PC-9 (cell line): ENCODE measurements around the gene ADGRF1.

Experiments used
- CTCF ChIP-seq: fragments of 200-600 bp; sonication (generic); conservative IDR thresholded peaks from 2 replicates; pipeline ENCODE4 v1.6.1; 2017; ENCODE audit warnings: mixed run types, antibody characterized with exemption, mild to moderate bottlenecking, moderate library complexity
- EZH2 ChIP-seq: fragments of 200-600 bp; sonication (generic); IDR thresholded peaks from 2 replicates; pipeline ENCODE4 v1.8.0; 2017; ENCODE audit warnings: antibody characterized with exemption, low read depth

- TF ChIP-seq CTCF (no peak), EZH2 (no peak)
These were observed 14.8 kb downstream of the ADGRF1 start for GRCh38 chr6:47027315-47027714.
